NCI-H82 (cell line): ENCODE measurements around the gene EEF2.

ENCODE experiments used
- DNase-seq: peaks from one replicate; lab custom pipeline; 2025; lab: John Stamatoyannopoulos, UW

The EEF2 gene

DNA sequence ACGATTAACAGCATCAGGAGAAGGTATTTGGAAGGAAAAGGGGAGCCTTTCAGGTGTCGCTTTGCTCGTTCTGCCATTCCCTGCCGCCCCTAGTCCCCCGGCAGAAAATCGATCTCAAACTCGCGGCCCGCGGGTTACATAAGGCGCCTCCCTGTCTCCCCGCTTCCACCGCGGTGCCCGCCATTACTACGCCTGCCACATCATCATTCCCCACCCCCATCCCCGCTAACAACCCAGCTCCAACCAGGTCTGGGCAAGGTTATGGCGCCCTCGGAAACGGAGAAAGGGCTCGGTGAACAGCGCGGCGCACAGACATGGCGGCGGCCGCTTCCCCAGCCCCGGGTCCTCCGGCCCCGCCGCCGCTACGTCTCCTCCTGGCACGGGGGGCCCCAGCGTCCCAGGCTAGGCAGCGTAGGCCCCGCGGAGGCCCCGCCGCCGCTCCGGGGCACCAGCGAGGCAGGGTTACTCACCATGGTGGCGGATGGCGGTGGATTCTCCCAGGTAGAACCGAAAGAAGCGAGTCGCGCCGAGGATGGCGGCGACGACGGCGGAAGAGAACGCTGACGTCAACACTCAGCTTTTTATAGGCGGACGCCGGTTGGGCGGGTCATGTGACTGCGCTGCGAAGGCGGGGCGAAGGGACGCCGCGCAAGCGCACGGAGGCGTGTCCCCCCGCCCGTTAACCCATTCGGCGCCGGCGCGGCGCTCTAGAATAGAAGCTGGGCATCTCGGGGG is at the start of gene EEF2:
EEF2 (minus strand) TSS at position 556 of the 735 bp plus-strand sequence; CDS start at position 473, 83 bp downstream.
- peak; percentile 91 for DNase-seq

GRCh38 chr19:4034048-4035017 is 49.1 kb upstream of the EEF2 start:
- DNase-seq, result no peak

DNA sequence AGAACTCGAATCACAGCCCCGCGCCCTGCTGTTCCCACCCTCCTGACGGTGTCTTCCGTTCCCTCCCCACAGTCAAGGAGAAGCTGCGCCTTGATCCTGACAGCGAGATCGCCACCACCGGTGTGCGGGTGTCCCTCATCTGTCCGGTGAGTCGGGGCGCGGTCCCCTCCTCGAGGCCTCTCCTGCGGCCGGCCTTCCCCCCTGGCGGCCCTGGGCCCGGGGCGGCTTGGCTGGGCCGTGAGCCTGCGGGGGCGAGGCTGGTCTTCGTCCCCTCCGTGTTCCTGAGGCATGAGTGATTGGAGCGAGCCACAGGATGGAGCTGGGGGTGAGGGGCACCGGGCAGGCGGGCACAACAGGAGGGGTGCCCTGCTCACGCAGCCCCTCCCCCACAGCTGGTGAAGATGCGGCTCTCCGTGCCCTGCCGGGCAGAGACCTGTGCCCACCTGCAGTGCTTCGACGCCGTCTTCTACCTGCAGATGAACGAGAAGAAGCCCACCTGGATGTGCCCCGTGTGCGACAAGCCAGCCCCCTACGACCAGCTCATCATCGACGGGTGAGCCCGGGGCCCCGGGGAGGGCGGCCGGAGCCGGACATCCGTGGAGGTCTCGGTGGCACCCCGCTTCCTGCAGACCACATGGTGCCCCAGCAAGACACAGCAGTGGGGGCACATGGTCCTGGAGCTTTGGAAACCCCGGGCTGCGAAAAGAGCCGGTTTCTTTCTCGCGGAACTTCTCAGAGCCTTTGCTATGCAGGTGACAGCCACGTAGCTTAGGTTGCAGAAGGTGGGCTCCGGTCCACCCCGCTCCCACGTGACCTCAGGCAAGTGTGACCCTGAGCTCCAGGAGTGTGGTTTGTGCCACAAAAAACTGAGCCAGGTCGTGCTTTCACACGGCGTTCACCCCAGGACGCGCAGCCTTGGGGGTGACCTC is 48.0 kb upstream of the EEF2 start:
- DNase-seq, result no peak

DNA sequence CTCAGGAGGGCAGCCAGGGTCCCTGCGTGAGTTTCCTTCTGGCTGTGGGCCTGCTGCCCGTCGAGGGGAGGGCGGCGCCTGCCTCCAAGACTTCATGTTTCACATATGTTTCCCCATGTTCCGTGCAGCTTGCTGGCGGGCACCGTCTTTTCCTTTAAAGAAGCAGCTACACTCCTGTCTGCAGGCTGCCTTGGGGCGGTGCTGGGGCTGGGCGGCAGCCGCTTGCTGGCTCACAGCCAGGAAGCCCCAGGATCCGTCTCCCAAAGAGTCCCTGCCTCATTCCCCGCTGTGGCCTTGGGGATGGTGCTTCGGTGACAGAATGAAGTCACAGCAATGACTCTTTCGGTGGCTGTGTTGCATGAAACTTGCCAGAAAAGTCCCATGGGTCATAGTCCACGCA is 47.2 kb upstream of the EEF2 start:
- no peak for DNase-seq

- DNase-seq, result no peak
These were observed 46.2 kb upstream of the EEF2 start for GRCh38 chr19:4031420-4031819.

DNA sequence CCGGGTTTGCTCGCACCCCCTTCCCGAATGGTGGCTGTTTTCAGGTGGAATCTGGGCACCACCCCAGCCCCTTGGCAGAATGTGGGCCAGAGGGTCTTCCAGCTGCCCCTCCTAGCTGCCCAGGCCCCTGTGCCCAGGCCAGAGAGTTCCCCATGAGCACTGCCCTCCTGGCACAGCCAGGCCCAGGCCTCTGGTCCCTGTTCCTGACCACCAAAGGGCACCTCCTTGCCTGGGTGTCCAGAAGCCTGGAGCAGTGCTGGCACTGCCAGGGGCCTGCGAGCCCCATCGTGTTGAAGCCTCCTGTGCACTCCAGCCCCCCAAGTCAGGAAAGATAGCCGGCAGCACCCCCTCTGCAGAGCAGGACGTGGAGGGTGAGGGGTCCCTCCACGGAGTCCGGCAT is 45.7 kb upstream of the EEF2 start:
- no peak for DNase-seq

GRCh38 chr19:4030552-4030951 is 45.3 kb upstream of the EEF2 start:
- DNase-seq, result no peak

GRCh38 chr19:4029247-4029614 is 44.0 kb upstream of the EEF2 start:
- DNase-seq, result no peak

DNA sequence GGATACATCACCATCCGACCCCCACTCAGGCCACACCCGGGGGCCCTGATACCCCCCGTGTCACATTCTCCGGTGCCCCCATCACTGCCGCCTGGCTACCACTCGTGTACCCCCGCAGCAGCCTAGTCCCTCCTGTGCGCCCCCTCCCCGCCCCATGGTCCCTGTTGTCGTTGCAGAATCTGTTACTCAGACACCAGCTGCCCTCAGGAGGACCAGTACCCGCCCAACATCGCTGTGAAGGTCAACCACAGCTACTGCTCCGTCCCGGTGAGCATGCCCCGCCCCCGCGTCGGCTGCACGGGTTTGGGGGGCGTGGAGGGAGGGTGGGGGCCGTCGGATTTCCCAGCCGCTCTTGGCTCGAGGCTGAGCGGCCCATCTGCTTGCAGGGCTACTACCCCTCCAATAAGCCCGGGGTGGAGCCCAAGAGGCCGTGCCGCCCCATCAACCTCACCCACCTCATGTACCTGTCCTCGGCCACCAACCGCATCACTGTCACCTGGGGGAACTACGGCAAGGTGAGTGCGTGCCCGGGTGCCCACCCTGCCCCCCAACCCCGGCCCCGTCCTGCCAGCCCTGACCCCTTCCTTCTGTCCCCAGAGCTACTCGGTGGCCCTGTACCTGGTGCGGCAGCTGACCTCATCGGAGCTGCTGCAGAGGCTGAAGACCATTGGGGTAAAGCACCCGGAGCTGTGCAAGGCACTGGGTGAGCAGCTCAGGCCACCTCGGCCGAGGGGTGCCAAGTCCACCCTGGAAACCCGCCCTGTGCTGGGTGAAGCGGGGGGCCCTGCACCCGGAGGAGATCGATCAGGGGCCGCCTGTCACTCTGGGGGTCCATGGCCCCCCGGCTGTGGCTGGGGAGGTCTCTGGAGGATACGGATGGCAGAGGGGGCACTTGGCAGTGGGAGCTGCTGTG is 43.3 kb upstream of the EEF2 start:
- no peak for DNase-seq

GRCh38 chr19:4027146-4027545 is 41.9 kb upstream of the EEF2 start:
- no peak for DNase-seq

GRCh38 chr19:4025317-4025716 is 40.1 kb upstream of the EEF2 start:
- DNase-seq, result no peak

DNA sequence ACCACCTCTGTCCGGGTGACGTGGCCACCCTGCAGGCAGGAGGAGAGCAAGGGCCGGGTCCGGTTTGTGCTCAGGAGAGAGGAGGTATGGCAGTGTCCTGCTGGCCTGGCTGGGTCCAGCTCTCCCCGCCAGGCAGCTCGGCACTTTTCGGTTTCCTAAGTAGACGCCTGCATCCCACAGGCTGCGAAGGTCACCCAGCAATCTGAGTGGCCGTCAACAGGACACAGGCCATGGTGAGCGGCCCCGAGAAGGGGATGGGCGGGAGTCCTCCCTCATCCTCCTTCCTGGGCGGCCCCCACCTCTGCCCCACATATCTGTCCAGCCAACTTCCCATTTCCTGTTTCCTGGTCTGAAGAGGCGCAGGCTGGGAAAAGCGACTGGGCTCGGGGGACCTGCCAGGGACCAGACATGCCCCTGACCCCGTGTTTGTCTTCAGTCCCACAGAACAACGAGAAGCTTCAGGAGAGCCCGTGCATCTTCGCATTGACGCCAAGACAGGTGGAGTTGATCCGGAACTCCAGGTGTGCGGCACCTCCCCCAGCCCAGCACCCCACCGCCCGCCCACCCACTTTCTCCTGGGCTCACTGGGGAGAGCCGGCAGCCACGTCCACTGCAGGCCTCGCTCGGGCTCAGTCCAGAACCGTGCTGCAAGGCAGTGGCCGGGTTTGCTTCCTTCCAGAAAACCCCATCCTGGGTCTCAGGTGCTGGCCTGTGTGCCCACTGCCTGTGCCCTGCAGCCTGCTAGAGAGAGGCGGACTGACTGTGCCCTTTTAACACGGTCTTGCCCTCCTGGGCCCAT is 38.5 kb upstream of the EEF2 start:
- no peak for DNase-seq

GRCh38 chr19:4019578-4019977 is 34.3 kb upstream of the EEF2 start:
- no peak for DNase-seq

- DNase-seq, result no peak
These were observed 33.7 kb upstream of the EEF2 start for GRCh38 chr19:4018775-4019504.

DNA sequence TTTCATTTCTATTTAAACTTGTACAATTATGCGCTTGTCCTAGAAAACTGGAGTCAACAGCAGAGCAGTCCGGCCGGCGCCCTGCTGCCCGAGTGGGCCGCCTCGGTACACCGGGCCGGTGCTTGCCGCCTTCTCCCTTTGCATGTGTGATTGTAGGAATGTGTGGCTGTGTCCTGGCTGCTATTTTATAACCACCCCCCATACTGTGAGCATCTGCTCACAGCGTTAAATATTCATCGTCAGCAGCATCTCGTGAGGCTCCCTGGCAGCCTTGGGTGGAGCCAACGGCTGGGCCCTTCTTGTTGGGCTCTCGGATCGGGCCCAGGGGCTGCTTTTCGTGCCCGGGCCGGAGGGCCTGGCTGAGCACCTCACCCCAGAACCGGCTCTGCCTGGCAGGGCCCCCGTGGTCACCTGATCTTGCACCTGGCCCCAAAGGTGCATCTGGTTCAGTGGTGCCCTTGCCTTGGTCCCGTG is 32.9 kb upstream of the EEF2 start:
- no peak for DNase-seq

DNA sequence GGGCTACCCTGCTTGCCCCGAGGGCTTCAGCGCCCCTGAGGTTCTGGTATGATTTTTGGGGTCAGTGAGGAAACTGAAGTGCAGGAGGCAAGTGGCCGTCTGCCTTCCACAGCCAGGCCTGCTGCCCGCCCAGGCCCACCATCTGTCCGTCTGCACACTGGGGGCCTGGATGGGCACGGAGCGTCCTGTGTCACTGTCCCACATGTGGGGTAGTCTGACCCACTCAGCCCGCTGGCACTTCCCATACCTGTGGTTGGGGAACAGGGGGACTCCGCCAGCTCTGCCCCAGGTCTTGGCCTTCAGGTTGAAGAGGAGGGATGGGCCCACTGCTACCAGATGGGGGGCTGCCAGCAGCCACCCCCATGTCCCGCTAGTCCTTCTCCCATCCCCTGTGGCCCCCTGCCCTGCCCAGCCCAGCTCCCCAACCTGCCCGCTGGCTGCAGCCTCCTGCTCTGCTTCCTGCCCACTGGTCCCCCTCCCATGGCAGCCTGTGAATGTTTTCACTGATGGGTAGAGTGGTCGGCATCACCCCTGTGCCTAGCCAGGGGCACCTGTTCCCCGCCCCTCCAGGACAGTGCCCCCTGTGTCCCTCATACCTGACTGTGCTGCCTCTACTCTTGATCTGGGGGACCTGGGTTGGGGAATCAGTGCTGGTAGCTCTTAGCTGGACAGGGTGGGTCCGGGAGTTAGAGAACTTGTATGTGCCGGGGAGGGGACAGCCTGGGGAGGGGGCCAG is 31.8 kb upstream of the EEF2 start:
- DNase-seq, result no peak

DNA sequence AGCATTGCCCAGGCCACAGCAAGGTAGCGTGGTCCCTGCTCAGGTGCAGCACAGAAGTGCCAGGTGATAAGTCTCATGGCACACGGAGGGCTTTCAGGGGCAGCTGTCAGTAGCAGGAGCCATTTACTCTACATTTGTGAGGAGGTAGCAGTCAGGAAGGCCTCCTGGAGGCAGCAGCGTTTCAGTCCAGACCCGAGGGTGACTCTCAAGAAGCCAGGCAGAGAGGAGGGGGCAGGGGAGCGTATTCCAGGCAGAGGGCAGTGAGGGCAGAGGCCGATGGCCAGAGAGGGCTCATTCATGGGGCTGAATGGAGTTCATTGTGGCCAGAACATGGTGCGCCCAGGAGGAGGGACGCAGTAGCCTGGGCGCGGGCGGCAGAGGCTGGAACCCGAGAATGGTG is 31.2 kb upstream of the EEF2 start:
- no peak for DNase-seq

- DNase-seq, result no peak
These were observed 30.6 kb upstream of the EEF2 start for GRCh38 chr19:4015705-4016402.
